ENCODE data around the gene TSGA10IP.

- no peak for TF ChIP-seq CTCF (IDR thresholded peaks at IDR 0.05)
- no peak for TF ChIP-seq EP300 (IDR thresholded peaks at IDR 0.05)
- no peak for TF ChIP-seq POLR2A (IDR thresholded peaks at IDR 0.05)
Observed at GRCh38 chr11:65967329-65967934, 22.2 kb downstream of the TSGA10IP start.
